Smooth muscle cell of the brain vasculature (primary cell): Measurements from ENCODE around the gene BABAM2.

Source experiments
- DNase-seq: peaks from one replicate; pipeline ENCODE4 v3.0.0-alpha.2; 2012; ENCODE audit warnings: low read depth, low spot score

The BABAM2 gene

DNA sequence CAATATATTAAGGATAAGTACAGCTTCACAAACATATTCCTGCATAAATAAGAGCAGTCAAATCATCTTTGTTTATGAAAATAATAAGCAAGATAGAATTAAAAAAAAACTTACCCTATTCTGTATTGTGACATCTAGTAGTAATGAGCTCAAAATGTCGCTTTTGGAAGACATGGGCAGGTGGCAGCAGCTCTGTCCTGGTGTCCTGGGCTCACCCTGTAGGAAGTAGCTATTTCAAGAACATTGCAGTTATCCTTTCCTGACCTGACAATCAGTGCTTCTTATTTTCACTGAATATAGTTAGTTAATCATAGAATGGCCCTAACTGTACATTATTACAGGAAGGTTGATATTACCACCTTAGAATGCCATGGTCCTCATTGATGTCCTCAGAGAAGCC lies 229.1 kb downstream of the BABAM2 start:
- DNase-seq = no peak

DNA sequence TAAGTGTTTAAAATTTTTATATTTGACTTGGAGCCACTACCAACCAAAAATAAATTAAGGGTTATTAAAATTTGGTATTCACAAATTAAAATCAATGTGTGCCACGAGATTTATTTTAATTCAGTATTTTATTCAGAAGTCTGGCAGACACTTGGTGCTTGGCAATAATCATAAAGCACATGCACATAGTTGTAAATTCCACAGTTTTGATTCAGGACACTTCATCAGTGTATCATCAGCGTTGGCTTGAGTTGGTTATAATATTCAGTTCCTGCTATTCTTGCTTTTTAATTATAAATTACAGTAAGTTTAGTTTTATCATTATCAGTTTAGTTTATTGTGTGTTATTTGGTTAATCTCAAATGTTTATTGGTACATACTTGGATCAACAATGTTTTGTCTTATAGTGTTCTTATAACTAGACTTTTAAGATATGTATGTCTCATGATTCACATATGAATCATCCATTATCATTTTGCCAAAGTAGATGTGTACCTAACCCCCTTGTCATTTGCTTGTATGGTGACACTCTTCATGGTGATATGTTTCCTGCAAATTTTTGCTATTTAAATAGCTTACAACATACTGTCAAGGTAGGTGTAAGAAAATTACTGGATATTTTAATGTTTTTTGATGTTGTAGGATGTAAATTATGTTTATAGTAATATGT lies 237.9 kb downstream of the BABAM2 start:
- no peak for DNase-seq

DNA sequence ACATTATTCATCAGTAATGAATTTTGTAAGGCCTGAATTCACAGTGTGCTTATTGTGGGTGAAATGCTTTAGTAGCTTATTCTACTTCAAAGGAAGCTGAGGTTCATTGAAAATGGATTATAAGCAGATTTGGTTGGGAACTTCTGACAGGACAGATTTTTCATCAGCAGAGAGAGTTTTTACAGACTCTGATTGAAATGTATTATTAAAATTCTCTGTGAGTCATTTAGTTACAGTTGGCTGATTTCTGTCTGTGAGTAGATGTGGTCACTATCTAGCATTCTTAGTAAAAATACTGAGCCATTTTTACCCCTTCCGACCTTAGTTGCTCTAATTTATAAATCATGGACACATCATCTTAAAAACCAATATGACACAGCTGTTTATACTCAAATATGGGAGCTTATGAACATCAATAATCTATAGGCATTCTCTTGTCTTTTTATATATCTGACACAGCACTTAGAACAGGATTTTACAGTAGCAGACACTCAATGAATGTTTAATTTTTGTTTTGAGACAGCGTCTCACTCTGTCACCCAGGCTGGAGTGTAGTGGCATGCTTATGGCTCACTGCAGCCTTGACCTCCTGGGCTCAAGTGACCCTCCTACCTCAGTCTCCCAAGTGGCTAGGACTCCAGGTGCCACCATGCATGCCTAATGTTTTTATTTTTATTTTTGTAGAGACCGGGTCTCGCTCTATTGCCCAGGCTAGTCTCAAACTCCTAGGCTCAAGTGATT lies 239.6 kb downstream of the BABAM2 start:
- no peak for DNase-seq

DNA sequence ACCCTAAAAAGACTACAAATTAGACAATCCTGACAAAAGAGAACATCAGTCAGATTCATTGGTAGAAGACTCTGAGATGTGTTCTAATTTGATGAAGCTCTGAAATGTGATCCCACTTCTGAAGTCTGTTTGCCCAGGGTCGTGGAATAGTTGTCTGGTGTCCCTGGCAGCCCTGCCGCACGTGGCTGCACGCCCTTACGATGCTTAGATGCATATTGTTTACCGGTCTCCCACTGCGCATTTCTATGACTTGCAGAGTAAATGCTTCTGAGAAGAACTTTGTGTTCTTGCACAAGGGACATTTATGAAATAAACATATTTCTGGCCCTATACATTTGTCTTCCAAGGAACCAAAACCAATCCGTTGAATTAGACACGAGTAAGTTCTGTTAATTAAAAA lies 243.2 kb downstream of the BABAM2 start:
- no peak for DNase-seq

DNA sequence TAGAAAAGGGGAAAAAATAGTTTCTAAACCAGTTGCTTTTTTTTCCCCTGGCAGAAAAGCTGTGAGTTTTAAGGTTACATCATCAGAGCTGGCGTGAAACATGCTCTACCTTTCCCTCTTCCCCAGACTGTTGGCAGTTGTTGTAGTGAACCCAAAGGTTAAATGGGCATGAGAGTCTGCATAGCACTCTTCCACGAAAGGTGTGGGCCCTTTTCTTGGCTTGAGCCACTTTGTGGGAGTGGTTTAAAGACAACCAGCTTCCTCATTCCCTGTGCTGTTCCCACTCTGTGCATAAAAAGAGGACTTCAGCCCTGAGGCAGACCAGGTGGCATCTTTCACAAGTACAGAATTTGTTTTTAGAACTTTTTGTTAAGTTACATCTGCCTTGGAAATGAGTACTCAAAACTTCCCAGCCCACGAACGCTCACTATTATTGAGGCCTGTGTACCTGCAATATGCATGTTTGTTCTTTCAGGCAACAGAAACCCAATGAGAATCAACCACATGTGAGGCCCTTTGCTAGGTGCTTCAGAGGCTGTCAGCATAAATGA lies 243.8 kb downstream of the BABAM2 start:
- DNase-seq = no peak

DNA sequence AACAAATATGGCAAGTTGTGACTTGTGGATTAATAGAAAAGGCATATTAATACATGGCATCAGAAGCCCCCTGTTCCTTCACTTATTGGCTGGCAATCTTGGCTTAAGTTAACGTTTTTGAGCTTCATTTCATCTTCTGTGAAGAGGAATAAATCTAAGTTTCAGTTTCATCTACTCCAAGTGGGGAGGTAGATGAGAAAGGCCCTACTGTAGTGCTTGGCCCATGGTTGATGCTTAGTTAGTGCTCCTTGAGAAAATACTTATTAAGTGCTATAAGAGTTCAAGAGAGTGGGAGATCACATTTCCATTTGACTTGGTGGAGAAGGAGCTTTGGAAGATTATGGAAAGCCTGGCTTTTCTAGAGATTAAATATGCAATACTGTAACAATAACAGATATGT lies 244.3 kb downstream of the BABAM2 start:
- DNase-seq = no peak

DNA sequence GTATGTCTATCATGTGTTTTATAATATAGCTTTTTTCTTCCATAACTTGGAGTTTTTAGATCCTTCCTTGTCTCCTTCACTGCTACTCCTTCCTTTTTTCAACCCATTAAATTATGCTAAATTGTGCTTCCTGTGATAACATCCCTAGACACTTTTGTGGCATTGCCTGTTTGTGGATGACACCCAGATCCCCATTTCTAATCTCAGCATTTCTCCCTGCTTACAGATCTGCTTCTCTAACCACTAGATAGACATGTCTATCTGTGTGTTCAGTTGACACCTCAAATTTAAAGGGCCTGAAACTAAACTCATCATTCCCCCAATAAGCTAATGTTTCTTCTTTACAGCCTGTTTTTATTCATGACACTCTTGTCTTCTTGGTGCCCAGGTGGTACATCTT lies 244.8 kb downstream of the BABAM2 start:
- DNase-seq = no peak

DNA sequence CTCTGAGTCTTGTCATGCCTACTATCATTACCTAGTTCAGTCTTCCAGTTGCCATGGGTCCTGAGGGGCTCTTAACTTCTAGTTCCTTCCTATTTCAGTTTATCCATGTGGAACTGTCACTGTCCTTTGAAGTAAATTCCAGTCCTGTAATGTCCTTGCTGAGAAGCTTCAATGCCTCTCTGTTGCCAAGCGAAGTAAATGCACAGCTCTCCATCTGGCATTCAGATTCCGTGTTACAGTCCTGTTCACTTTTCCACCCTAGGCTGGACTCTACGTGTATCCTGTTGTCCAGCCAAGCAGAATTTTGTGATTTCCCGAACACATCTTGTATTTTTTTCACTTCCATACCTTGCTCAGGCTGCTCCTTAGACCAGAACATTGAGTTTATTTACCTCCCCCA lies 245.3 kb downstream of the BABAM2 start:
- no peak for DNase-seq

DNA sequence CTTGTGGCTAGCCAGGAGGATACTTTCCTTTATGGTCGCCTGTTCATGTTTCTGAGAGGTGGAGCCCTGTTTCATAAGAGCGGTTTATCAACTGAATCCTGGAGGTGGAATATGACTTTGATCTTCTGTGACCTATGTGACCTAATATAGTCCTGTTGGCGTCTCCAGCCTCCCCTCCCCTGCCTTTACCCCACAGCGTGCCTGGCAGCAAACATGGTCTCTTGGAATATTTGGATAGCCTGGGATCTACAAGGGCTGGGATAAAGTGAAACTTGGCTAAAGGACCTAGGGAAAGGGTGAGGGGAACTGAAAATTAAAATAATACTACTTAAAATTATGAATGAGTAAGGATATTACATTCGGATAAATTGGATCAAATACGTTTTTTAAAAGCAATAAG lies 246.0 kb downstream of the BABAM2 start:
- DNase-seq = no peak

DNA sequence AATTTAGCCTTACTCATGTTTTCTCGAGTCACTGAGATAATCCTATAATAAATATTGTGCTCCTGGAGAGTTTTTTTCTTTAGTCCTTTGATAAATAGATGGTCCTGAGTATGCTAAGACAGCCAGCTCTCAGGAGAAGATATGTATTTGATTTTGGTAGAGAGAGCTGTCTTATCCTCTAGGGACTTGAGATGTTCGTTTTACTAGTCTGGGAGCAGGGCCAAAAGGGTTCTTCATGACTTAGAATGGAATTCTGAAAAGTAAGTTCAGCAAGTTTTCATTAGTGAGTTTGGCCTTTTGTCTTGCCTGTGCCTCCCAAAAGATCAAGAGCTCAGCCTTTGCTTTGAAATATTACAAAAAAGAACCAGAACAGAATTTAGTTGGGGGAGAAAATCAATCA lies 246.7 kb downstream of the BABAM2 start:
- DNase-seq = peak; percentile 93

DNA sequence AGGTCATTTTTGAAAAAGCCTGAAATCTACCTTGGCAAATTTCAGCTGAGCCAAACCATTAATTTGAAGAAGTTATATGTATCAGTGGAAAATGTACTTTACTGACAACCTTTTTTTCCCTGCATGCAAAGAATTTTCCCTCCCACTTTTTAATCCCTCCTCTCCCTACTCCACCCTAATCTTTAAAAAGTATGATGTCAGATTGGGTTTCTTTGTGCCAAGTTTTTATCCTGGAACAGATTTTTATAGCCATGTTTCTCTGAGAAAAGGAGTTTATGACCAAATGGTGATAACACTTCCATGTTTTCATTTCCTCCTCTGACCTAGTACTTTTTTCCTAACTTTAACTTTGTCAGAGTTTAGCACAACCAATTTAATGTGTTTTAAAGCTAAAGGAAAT lies 251.9 kb downstream of the BABAM2 start:
- DNase-seq = no peak

DNA sequence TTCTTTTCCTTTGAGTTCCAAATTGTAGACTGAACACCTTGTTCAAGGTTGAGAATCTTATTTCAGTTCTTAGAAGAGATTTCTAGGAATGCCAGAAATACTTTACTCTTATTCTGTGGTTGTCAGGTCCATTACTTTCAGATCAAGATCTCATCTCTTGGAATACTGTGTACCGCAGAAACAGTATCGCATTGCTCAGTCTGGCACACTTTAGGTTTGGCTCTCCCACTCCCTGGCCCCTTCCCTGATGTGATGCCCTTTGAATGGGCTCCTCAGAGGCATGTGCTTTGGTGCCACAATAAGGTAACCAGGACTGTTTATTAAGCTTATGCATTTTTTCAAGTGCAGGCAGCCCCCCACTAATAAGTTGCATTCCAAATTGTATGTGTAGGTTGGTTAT lies 257.5 kb downstream of the BABAM2 start:
- DNase-seq = no peak

DNA sequence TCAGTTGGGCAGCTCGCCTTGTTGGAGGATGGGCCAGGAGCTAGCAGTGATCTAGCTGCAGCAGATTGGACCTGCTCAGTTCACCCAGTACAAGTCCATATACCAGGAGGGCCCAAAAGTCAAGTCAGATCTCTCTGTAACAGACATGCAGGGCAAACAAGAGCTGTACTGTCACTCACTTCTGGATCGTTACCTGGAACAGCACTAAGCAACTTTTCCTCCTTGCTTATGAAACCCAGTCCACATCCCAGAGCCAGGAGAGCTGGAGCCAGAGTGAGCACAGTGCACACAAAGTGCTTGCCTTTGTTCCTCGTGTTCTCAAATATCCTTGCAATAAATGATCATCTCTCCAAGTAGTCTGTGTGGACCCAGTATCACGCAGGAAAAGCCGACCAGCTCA lies 258.0 kb downstream of the BABAM2 start:
- no peak for DNase-seq

DNA sequence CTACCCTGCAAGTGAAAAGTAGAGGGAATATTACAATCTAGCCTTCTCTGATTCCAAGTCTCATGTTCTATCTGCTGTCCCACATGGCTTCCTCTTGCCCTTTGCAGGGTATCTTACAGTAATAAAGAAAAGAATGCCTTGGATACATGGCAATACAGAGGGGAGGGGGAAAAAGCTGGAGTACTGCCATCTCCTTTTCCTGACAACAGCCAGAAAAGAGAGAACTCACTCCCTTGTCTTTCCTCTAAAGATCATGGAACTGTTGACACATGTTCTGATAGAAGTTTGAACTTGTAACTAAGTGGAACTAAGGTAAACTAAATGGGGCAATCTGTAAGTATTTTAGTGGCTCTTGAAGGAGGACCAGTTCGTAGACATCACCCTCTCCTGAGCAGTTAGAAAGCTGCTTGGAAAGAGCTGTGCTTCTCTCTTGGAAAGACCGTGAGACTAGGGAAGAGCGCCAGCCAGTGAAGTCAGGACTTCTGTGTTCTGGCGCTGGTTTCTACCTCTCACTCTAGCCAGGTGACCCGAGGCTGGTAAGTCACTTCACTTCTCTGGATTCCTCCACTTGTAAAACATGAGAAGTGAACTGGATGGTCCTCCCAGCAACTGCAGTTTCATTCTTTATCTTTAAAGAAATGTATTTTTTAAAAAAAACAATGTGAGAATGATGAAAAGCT lies 259.8 kb downstream of the BABAM2 start:
- no peak for DNase-seq

DNA sequence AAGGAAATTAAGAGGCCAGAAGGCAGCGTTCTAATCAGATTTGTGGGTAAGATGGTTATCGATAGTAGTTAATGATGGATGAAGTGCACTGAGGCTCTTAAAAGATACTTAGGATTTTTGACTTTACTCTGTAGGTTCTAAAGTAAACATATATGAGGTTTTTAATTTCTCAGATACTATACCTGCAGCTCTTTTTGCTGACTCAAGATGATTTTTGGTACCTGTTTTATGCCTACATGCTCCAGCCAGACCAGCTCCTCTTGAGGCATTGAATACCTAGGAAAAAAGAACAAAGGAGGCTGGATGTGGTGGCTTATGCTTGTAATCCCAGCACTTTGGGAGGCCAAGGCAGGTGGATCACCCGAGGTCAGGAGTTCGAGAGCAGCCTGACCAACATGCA lies 260.5 kb downstream of the BABAM2 start:
- DNase-seq = no peak

DNA sequence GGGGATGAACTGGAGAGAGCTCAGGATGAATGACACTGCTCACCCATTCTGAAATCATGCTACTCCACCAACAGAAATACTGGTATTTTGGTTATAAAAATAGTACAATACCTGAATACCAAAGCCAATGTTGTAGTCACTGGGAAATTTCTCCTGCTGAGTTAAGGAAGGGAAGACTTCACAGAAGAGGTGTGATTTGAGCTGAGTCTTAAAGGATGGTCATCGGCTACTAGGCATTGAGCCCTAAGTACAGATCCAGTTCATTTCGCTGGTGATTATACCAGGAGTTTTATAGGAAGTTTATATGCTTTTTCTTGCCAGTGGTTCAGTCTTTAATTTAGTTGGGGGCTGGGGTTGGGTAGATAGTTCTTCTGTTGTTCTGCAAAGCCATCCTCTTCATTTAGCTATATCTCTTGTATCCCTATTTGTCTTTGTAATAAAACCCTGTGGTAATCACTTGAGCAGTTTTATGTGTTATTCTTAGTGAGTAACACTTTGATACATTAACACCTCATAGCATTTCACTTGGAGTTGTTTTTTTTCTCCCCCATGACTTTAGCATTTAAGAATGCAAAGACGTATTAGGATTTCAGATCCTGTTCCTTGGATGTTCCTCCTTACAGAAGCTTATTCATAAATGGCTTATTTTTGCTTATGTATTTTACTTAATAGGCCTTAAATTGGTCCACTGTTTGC lies 262.2 kb downstream of the BABAM2 start:
- DNase-seq = no peak

DNA sequence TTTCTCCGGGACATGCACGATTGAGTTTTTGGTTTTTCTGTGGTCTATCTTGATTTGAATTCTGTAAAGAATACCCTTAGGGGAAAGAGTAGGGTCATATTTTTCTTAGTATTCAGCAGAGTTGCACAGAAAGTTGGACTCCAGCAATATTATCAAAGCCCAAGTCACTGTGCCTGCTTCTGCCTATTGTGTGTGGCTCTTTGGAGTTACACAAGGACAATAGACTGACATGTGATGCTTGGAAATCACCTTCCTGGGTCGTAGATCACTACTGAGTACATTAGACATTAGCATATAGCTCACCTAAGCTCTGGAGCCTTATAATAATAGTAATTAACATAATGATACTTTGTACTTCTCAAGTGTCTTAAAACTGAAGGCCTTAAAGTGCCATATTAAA lies 263.3 kb downstream of the BABAM2 start:
- no peak for DNase-seq

DNA sequence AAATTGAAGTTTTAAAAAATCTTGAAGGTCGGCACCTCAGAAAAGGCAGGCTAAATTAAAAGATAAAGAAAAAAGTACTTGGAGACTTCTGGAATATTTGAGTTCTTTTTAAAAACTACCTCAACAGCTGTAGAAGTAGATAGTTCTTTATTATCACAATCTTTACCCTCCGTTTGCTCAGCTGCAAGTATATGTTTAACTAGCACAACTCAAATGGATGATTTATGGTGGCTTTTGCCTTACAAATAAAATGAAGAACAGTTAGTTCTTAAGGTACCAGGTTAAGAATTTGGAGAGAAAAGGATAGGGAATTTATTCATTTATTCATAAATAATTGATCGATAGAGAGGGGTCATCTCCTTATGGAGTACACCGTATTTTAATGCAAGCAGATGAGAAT lies 264.6 kb downstream of the BABAM2 start:
- no peak for DNase-seq

DNA sequence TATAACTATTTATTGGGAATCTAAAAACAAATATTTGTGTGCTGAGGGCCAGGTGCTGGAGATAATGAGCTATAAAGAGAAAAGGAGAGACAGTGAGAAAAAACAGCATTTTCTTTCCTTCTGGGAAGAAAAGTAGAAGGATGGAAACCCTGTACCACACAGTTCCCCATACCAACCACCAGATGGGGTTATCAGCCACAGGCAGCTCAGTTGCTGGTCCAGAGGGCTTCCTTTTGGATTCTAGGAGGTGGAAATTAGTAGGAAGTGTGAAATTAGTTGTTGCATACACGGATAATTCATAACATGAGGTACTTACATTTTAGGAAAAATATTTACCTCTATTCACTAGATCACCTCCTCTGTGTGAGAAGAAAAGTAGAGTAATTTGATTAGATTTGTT lies 265.1 kb downstream of the BABAM2 start:
- DNase-seq = no peak

DNA sequence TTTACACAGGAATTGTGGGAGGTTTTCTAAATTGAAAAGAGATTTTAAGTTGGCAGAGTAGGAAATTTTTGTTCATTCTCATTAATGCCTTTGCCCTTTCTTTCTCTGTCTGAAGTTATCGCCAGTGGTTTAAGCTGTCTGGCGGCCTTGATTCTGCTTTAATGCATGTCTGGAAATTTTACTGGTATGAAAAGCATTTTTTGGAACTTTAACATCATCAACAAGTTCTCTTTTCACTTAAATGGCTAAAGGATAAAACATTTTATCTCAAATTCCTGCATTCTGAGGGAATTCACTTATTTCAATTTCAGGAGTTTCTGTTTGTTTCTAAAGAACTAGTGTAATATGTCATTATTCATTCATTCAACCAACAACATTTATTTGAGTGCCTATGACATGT lies 268.3 kb downstream of the BABAM2 start:
- no peak for DNase-seq

DNA sequence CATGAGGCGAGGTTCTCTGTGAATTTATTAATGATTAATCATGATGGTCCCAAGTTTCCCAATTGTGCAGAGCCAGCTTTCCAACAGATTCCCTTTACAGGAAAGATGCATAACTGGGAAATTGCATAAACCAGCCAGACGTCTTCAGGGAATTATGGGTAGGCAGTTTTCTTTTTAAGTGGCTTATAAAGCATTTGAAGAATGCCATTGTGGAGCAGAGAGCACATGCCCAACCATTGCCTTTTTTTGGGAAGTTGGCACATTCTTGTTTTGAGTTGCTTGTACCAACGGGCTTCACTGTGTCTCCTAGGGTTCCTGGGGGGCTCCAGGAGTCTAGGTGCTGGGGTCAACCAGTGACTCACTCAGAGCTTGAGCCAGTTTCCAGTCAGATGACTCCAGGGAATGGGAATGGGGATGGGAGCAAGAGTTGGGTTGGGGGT lies 270.5 kb downstream of the BABAM2 start:
- DNase-seq = peak; percentile 29

DNA sequence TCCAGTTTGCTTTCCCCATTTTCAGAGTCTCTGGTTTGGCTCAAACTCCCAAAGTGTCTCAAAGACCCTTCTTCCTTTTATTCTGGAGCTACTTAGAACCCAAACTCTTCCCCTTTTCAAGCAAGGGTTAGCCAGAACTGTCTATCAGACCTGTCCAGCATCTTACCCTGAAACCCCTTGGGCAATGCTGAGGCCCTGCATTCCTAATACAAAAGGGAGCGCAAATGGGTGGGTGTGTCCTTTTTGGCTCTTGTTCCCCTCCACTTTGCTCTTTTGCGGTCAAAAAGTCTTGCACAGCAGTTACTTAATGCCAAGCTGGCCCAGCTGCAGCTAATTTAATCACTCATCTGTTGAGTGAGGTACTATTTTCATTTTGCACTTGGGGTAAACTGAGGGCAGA lies 270.9 kb downstream of the BABAM2 start:
- no peak for DNase-seq
